Suppressor macrophage treated with lipopolysaccharide for 4 hours (primary cell): ENCODE data around the gene SLC26A2.

Experiments
- DNase-seq: peaks from one replicate; pipeline ENCODE4 v3.0.0-alpha.2; 2020

Gene SLC26A2

DNA sequence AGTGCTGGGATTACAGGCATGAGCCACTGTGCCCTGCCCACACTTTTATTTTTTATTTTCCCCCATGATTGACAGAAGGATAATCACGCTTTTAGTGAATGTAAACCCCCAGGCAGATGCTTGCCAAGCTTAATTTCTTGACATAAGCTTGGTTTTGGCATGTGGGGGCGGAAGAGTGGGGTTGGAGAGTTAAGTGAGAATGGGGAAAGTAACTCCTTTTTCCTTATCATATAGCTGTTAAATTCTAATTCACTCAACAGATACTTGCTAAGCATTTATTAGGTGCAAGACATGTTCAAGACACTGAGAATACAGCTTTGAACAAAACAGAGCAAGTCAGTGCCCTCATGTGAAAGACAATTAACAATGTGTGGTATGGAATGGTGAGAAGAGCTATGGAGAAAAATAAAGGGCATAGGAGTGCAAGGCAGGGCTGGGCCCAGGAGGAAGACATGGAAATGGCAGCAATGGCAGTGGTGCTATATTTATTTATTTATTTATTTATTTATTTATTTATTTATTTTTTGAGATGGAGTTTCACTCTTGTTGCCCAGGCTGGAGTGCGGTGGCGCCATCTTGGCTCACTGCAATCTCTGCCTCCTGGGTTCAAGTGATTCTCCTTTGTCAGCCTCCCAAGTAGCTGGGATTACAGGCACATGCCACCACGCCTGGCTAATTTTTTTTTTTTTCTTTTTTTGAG lies 2.2 kb downstream of the SLC26A2 start:
- DNase-seq, result no peak

DNA sequence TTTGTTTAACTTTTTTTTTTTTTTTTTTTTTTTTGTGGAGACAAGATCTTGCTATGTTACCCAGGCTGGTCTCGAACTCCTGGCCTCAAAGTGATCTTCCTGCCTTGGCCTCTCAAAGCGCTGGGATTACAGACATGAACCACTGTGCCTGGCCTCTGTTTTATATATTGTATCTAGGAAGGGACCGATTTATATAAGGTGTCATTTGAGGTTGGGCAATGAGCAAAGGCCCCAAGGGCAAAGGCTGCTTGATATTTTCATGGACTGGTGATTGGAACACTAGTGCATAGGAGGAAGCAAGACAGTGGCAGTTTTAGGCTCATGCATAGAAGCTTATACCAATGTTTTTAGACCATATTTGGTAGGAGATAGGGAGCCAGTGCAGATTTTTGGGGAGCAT lies 3.2 kb downstream of the SLC26A2 start:
- no peak for DNase-seq

DNA sequence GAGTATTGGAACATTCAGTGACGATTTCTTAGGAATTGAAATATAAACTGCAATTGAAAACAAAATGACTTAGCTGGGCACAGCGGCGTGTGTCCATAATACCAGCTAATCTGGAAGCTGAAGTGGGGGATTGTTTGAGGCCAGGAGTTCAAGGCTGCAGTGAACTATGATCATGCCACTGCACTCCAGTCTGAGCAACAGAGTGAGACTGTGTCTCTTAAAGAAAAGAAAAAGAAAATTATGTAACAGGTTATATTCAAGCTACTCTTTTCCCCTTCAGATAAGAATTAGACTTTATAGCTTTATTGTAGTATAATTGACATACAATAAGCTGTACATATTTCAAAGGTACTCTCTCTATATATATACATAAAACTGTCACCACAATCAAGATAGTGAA lies 6.4 kb downstream of the SLC26A2 start:
- DNase-seq, result no peak

DNA sequence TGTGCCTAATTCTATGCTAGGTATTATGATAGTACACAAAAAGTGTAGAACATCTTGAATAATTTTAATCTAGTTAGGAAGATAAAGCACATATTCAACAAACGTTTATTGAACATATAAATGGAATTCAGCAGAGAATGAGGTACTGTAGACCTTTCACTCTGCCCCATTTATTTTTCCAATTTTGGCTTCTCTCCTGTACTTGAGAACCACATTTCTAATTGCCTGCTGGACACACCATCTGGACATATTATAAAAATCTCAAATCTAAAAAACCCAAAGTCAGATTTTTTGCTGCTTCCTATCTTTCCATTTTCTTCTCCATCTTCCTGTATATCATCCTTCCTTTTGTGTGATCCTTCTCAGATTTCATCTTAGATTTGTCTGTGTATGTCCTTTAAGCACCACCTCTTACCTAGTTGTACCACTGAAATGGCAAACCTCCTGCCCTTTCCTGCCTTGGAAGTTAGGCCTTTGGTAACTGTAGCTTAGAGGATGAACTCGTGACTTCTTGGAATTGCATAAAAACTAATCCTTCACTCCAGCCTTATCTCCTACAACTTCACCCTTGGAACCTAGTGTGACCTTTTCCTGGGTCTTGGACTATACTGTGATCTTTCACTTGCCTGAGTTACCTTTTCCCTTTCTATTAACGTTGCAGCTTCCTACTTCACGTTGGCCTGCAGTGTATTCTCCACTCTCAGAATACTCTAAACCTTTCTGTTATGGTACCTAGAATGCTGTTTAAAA lies 8.8 kb downstream of the SLC26A2 start:
- DNase-seq, result no peak

DNA sequence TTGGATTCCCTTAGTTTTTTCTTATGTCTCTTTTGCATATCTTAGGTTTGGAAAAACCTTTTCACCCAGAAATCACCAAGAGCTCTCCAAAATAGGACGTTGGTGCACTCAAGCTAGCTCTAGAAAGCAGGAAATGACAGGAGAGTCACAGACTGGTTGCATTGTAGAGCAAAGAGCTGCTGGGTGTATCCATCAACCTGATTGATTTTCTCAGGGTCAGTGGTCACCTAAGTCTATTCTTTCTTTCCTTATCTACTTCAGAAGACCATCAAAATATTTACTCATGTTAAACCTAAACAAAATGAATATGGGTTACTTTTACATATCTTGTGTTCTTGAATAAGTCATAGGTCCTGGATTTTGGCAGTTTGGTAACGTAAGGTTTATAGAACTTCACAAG lies 14.9 kb downstream of the SLC26A2 start:
- no peak for DNase-seq

DNA sequence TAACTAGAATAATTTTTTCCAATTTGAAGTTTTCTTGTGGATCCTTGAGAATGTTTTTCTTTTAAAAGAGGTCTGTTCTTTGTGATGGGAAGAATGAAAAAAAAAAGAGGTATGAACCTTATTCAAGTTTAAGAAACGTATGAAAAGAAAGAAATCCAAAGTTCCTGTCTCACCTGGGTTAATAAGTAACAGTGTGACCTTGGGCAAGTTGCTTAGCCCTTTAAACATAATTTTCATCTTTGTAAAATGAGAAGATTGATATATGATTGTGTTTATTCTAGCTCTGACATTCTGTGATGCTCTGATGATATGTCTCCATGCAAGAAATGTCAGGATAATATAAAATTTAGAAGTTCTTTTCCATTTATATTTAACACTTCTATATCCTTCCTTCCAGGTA lies 19.3 kb downstream of the SLC26A2 start:
- DNase-seq, result no peak

DNA sequence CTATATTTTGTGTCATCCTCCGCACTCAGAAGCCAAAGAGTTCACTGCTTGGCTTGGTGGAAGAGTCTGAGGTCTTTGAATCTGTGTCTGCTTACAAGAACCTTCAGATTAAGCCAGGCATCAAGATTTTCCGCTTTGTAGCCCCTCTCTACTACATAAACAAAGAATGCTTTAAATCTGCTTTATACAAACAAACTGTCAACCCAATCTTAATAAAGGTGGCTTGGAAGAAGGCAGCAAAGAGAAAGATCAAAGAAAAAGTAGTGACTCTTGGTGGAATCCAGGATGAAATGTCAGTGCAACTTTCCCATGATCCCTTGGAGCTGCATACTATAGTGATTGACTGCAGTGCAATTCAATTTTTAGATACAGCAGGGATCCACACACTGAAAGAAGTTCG lies 20.6 kb downstream of the SLC26A2 start:
- DNase-seq, result no peak

DNA sequence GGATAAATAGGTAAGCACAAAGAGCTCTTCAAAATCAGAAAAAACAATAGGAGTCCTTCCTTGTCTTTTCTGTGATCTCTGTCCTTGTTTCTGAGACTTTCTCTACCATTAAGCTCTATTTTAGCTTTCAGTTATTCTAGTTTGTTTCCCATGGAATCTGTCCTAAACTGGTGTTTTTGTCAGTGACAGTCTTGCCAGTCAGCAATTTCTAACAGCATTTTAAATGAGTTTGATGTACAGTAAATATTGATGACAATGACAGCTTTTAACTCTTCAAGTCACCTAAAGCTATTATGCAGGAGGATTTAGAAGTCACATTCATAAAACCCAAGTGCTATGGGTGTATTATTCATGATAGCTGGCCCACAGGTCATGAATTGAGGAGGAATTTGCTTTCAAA lies 21.9 kb downstream of the SLC26A2 start:
- no peak for DNase-seq

DNA sequence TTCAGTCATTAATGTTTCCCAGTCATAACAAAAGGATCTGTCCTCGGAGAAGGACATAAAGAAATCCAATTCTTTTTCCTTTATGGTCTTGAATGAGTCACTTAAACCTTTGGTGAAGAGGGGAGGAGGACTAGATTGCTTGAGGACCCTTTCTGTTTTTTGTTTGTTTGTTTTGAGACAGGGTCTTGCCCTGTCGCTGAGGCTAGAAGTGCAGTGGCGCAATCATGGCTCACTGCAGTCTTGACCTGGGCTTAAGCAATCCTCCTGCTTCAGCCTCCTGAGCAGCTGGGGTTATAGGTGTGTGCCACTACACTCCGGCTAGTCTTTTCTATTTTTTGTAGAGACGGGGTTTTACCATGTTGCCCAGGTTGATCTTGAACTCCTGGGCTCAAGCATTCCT lies 27.6 kb downstream of the SLC26A2 start:
- DNase-seq, result no peak

DNA sequence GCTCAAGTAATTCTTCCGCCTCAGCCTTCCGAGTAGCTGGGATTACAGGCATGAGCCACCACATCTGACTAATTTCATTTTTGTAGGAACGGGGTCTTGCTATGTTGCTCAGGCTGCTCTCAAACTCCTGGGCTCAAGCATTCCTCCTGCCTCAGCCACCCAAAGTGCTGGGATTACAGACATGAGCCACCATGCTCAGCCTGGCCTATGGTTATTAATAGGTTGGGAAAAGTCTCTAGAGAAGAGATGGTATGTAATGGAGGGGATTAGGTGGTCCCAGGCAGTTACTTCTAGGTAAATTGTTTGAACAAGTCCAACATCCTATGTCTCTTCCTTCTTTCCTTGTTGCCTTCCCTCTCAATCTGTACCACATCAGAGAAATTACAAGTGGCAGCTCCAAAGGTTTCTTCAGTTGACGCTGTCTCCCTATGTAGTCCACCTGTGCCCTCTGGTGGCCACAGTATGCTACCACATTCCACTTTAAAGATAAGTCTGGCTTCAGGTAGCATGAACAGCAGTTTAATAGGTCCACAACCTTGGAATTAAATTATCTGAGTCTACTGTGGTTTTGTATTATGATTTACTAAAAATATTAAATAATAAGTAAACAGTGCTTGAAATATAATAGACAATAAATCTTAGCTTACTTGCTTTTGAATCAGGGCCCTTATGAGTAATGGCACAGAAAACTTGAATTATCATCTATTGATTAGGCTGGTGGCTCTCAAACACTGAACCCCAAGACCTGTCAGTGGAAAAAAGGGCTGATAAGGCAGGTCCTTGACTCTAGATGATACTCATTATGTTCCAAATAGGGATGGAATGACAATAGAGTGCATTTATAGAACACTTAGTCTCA lies 30.2 kb downstream of the SLC26A2 start:
- DNase-seq, result peak; percentile 79

DNA sequence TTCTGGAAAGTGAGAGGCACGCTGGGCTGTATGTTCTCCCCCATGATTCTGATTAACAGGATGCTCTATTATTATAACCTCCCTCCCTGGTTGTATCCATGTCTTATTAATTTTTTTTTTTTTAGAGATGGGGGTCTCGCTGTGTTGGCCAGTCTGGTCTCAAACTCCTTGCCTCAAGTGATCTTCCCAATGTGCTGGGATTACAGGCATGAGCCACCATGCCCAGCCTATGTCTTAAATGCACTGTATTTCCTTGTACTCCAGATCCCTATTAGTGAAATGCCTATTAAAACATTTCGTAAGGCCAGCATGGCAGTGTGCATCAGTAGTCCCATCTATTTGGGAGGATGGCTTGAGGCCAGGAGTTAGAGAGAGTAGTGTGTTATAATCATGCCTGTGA lies 32.9 kb downstream of the SLC26A2 start:
- no peak for DNase-seq

DNA sequence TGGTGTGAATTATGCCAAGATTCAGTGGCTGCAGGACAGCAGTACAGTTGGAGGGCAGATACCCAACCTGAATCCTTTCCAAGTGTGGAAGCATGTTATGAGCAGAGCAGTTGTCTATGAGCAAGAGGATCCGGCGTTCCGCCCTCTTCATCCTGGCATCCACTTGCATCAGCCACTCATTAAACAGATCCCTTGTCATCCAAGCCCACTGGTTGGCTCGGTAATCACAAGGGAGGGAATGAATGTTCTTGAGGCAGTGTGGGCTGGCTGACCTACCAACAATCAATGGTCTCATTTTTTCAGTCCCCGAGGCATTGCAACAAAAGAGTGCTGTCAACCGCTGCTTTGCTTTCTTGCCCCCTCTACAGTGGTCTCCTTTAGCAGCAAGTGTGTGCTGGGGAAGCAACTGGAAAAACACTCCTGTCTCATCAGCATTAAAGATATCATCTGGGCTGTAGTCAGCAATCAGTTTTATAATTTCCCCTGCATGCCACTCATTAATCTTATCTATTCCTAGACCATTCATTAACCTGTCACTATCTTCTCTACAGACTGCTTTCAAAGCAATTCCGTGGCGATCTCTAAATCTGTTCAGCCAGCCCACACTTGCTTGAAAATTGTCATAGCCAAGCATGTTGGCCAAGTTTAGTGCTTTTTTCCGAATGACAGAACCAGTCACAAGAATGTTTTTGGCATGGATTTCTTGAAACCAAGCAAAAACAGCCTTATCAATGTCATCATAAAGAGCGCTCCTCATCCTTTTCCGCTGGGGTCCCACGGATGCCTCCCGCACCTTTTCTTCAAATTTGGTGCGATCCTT lies 35.0 kb downstream of the SLC26A2 start:
- DNase-seq, result no peak

DNA sequence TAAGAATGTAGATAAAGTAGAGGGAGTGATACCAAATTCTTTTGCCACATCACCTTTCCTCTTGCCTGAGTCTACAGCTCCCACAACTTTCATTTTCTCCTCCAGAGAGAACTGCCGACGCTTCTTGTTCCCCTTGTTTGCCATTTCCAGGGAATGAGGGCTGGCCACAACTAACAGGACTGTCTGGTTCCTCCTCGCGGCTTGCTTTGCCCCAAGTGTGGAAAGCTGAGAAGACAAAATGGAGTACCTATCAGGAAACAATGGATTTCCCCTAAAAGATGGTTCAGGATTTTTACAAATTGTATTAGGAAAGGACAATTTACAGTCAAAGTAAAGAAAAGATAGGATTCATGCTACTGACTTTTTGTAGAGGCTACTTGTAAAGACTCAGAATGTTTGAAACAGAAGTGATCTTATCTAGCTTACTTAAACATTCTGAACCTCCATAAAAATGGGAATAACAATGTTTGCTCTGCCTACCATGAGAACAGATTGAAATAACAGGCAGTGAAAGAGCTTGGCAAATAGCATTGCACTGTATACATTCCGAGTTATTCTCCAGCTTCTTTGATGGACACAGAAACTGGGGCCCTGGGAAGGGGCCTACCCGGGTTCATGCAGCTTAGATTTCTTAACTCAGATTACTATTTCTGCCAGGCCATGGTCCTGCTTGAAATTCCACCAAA lies 35.8 kb downstream of the SLC26A2 start:
- no peak for DNase-seq

DNA sequence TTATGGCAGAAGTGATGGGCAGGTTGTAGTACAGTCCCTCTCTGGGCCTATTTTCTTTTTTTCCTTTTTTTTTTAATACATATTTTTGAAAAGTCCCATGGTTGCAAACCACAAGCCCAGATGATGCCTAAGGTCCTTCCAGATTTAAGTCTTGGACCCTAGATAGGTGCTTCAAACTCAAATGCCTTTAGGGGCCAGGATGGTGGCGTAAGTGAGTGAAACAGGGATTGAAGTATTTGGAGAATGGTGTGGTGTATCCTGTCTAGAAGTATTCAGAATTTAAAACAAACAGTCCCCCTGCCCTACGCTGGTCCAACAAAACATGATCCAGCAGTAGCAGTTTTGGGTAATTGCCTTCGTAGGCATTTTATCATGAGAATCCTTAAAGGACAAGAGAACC lies 37.7 kb downstream of the SLC26A2 start:
- DNase-seq, result no peak

DNA sequence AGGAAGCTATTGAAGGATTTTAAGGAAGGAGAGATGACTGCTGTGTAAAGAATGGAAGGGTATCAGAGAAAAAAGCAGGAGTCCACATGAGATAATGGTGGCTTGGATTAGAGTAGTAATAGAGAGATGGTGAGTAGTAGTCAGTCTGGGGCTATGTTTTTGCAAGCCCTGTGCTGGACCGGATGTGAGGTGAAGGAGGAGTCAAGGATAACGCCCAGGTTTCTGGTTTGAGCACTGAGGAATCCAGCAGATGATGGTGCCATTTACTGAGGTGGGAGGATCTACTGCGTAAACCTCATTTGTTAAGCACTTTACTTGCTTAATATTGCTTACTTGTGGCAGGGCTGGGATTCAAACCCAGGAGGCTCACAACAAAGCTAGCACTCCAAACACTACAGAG lies 38.8 kb downstream of the SLC26A2 start:
- DNase-seq, result no peak

DNA sequence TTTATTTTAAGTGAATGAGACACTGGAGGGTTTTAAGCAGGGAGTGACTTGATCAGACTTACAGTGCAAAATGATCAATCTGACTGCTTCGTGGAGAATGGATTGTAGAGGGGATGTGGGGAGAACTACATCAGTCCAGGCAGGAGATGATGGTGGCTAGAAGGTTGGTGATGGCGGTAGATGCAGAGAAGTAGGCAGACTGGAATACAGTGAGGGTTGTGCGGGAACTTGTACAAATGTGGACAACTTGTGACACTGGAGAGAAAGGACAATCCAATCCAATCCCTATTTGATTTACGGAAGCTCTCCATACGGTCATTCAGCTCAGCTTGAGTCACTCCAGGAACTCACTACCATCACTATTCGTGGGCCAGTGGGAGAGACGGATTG lies 39.3 kb downstream of the SLC26A2 start:
- DNase-seq, result peak; percentile 56

DNA sequence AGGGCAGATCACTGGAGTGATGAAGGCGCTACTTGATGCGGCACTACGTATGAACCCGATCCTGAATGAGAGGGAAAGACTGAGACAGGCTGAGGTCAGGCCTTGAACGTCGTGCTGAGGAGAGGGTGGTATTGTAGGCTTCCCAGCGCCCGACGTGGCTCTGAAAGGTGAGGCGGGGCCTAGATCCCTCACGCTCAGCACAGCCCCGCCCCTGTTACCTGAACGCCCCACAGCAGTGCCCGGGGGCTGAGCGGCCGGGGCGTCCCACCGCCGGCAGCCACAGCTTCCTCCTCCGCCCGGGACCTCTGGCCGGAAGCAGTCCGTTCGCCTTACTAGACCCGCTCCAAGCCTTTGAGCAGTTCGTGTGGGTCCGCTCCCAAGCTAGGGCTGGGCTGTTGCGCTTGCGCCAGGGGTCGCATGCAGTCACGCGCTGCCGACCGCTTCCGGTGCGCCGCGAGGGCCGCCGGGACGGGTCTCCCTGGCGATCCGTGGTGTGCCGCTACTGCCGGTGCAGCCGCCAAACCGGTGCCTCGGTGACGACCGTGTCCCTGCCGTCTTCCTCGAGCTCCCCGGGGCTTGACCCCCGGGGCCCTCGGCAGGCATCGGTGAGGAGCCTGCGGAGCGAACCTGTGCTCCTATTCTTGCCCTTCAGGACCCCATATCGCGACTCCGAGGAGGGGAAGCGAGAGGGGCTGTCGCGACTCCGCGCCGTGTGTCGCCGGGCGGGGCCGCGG lies 39.9 kb downstream of the SLC26A2 start, which contains the start of the genes HMGXB3 and TIGD6:
Gene HMGXB3, plus strand, starts transcription at position 484 of the 734 bp plus-strand sequence. CDS start 4,114 bp downstream, outside the sequence.
Gene TIGD6, minus strand, starts transcription at position 399 of the 734 bp plus-strand sequence. CDS start 4,306 bp downstream, outside the sequence.
- peak; percentile 95 for DNase-seq

DNA sequence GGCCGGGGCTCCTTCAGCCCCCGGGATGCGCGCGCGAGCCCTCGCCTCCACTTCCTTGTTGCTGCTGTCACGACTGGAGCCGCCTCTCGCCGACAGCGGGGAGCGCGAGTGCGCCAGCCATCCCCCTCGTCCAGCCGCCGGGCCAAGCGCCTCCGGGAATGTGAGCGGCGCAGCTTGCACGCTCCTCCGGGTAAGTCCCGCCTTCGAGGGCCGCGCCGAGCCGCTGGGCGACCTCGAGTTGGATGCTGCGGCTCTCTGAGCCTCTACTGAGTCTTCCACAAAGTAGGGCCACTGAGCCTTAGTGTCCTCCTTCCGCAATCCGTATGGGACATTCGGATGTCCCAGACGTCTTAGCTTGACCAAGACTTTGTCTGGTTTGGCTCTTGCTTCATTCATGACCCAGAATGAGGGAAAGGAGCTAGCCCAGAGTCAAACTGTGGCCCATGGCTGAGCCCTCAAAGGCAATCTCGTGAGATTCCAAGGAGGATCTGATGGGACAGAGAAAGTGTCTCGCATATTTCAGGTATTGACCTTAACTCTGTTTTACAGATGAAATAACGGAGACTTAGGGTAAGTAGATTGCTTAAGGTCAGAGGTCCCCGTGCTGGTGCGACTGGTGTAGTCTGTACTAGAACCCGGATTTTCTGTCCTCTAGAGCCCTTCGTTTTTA lies 40.6 kb downstream of the SLC26A2 start:
- peak; percentile 61 for DNase-seq

DNA sequence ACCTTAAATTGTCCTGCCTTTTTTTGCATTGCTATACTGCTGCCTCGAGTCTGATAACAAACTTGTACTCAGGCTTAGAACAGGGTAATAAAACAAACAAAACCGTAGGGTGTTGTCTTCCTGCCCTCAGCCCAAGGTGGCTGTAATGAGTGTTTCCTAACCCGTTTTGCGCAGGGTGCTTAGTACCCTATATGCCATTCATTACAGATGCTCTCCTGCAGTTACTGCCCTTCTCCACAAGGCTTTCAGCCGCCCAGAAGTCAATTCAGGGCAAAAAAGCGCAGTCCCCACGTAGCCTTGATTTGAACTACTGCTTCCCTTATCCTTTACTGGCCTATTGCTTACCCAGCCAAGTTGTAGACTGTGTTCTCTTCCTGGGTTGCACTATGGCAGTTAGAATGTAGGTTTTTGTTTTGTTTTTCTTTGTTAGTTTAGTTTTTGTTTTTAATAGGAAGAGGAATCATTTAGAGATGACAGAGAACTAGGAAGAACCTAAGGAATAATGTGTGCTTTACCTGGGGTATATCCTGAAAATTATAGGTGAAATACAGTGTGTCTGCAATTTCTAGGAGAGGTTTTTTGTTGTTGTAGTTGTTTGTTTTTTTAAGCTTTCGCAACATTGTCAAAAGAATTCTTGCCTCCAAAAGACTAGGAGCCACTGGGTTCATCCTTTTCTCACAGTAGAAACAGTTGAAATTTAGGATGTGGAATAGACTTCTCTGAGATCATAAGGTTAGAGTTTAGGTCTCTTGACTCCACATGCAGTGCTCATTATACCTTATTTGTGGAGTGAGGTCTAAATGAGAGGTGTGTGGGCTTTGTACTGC lies 41.3 kb downstream of the SLC26A2 start:
- peak; percentile 88 for DNase-seq

DNA sequence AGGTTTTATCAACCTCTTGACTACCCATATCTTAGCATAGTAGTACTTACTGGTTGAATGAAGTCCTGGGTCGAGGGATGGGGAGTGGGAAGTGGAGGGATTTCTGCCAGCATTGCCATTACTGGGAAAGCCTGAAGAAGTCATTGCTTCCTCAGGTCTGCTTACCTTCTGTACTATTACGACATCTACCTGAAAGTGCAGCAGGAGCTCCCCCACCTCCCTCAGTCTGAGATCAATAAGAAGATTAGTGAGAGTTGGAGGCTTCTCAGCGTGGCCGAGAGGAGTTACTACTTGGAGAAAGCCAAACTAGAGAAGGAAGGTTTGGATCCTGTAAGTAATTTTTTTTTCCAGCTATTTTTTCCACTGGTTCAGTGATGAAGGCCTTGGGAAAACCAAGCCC lies 45.8 kb downstream of the SLC26A2 start:
- DNase-seq, result no peak
